ENCODE data around the gene STMND1. TPM values are rescaled to one million over a fixed set of nuclear protein-coding genes. Genes with fewer than 3 reads are reported as not detected.

Gene STMND1
- total RNA-seq, 4 donors from 2014 or later, result not detected

- no peak for ATAC-seq (ENCODE audit: low FRiP score)
- no peak for TF ChIP-seq CTCF (IDR thresholded peaks at IDR 0.05)
- no peak for DNase-seq (ENCODE audit: low spot score)
Measured at GRCh38 chr6:17144016-17144415, 42.2 kb downstream of the STMND1 start.

- ATAC-seq (ENCODE audit: low FRiP score) (no peak), DNase-seq (ENCODE audit: low spot score) (no peak)
- no peak for TF ChIP-seq CTCF (IDR thresholded peaks at IDR 0.05)
Measured at GRCh38 chr6:17149571-17149970, 47.7 kb downstream of the STMND1 start.

- no peak for TF ChIP-seq CTCF (IDR thresholded peaks at IDR 0.05)
- DNase-seq (ENCODE audit: low spot score) (no peak), ATAC-seq (ENCODE audit: low FRiP score) (no peak)
Measured at GRCh38 chr6:17150096-17150495, 48.2 kb downstream of the STMND1 start.

GRCh38 chr6:17151888-17152287 is 50.0 kb downstream of the STMND1 start:
- TF ChIP-seq CTCF (IDR thresholded peaks at IDR 0.05), result no peak
- ATAC-seq (ENCODE audit: low FRiP score) (no peak), DNase-seq (ENCODE audit: low spot score) (no peak)

GRCh38 chr6:17152703-17153102 is 50.9 kb downstream of the STMND1 start:
- DNase-seq (ENCODE audit: low spot score) (no peak), ATAC-seq (ENCODE audit: low FRiP score) (no peak)
- TF ChIP-seq CTCF (IDR thresholded peaks at IDR 0.05), result no peak

GRCh38 chr6:17156112-17156921 is 54.5 kb downstream of the STMND1 start:
- TF ChIP-seq CTCF (IDR thresholded peaks at IDR 0.05), result no peak
- DNase-seq (ENCODE audit: low spot score) (peak; percentile 89), ATAC-seq (ENCODE audit: low FRiP score) (peak; percentile 48)

GRCh38 chr6:17156966-17157365 is 55.1 kb downstream of the STMND1 start:
- ATAC-seq (ENCODE audit: low FRiP score) (no peak), DNase-seq (ENCODE audit: low spot score) (no peak)
- no peak for TF ChIP-seq CTCF (IDR thresholded peaks at IDR 0.05)
